Brain microvascular endothelial cell (primary cell): Measurements from ENCODE around the gene IL17REL.

Experiments used
- DNase-seq: peaks from one replicate; pipeline ENCODE4 v3.0.0-alpha.2; 2020
- H3K27ac ChIP-seq: fragments of 250-450 bp; sonication (Bioruptor Pico); 2 replicates; pipeline ENCODE4 v1.5.1; 2020; ENCODE audit warnings: mild to moderate bottlenecking, moderate library complexity
- H3K27me3 ChIP-seq: fragments of 250-450 bp; sonication (Bioruptor Pico); replicated peaks from 2 replicates; pipeline ENCODE4 v1.5.1; 2020; ENCODE audit warnings: mild to moderate bottlenecking
- H3K36me3 ChIP-seq: fragments of 250-450 bp; sonication (Bioruptor Pico); replicated peaks from 2 replicates; pipeline ENCODE4 v1.5.1; 2020; ENCODE audit warnings: mild to moderate bottlenecking
- H3K4me3 ChIP-seq: 2 replicates; pipeline ENCODE4 v1.5.1; 2011; ENCODE audit warnings: low read depth, mild to moderate bottlenecking, control low read depth, low read length, moderate library complexity
- in situ Hi-C: cut with HindIII; loops from 2 replicates; pipeline ENCODE4 v1.10.0; 2017; ENCODE audit warnings: low sequenced_read_pairs, low pct_ligation_motif_present
- TF ChIP-seq, protein P1 (sequence below): IDR thresholded peaks from 2 replicates; pipeline ENCODE4 v1.5.1; 2011; ENCODE audit warnings: low read depth, mild to moderate bottlenecking, moderate library complexity, low read length, control low read depth, inconsistent platforms; ENCODE audit errors: missing control alignments

Gene IL17REL

GRCh38 chr22:49954991-49955580 lies 57.5 kb downstream of the IL17REL start:
- Histone ChIP-seq H3K27ac (no peak overlapping the region), H3K4me3 (no peak overlapping the region), H3K36me3 (no peaks in the 10 kb centered on the region), H3K27me3 (no peaks in the 10 kb centered on the region)
- in situ Hi-C loops = no loop called here
- DNase-seq = no peak
- TF ChIP-seq, protein P1, sequence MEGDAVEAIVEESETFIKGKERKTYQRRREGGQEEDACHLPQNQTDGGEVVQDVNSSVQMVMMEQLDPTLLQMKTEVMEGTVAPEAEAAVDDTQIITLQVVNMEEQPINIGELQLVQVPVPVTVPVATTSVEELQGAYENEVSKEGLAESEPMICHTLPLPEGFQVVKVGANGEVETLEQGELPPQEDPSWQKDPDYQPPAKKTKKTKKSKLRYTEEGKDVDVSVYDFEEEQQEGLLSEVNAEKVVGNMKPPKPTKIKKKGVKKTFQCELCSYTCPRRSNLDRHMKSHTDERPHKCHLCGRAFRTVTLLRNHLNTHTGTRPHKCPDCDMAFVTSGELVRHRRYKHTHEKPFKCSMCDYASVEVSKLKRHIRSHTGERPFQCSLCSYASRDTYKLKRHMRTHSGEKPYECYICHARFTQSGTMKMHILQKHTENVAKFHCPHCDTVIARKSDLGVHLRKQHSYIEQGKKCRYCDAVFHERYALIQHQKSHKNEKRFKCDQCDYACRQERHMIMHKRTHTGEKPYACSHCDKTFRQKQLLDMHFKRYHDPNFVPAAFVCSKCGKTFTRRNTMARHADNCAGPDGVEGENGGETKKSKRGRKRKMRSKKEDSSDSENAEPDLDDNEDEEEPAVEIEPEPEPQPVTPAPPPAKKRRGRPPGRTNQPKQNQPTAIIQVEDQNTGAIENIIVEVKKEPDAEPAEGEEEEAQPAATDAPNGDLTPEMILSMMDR = no peak

DNA sequence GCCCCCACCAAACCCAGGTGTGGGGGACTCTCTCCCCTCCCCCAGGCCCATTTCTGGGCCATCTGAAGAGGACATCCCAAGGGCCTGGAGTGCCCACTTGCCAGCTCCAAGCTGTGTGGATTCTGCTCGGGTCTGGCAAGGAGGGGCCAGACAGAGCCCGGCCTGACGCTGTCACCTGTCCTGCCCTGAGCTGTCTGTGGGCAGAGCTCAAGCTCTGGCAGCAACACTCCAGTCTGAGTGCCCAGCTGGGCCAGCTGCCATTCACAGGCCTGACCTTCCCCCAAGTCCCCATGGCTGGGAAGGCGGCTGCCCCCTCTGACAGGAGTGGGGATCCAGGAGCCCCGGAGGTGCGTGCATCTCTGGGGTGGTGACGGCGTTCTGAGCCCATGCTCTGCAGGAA lies 58.2 kb downstream of the IL17REL start:
- TF ChIP-seq, protein P1 = no peak
- Histone ChIP-seq H3K27ac (no peak overlapping the region), H3K4me3 (no peak overlapping the region), H3K36me3 (no peaks in the 10 kb centered on the region), H3K27me3 (no peaks in the 10 kb centered on the region)
- no peak for DNase-seq
- in situ Hi-C loops = no loop called here

GRCh38 chr22:49953680-49954344 lies 58.8 kb downstream of the IL17REL start:
- TF ChIP-seq, protein P1 = no peak

DNA sequence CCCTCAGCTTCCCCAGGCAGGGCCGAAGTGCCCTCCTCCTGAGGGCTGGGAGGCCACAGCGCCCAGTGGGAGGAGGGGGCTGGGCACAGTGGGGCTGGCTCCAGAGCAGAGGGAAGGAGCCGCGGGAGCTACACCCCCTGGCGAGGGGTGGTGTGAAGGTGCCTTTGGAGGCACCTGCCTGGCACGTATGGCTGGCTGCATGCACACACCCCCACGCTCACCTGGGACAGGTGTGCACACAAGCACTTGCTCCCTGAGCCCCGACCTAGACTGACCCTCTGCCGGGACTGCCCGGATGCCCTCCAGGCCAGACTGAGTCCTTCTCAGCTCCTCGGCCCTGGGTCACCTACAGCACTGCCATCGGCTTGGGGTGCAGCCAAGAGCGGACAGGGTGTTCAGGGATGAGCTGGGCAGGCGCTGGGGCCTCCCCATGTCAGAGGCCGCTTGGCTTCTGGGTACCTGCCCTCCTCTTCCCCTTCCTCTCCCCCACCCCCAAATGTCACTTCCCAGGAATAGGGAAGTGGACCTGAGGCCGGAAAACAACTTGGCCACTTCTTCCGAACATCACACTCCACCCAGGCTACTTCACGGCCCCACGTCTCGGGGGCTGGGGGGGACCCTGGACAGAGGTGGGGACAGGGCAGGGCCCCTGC lies 59.4 kb downstream of the IL17REL start:
- no peaks in the 10 kb centered on the region for H3K27me3 ChIP-seq
- no peak for DNase-seq
- H3K4me3 ChIP-seq = no peak overlapping the region
- in situ Hi-C loops = no loop called here
- TF ChIP-seq, protein P1 = no peak
- H3K27ac ChIP-seq = no peak overlapping the region
- H3K36me3 ChIP-seq = no peaks in the 10 kb centered on the region

More at GRCh38 chr22:49953680-49954344, 58.8 kb downstream of the IL17REL start:
- Histone ChIP-seq H3K36me3 (no peaks in the 10 kb centered on the region), H3K27me3 (no peaks in the 10 kb centered on the region), H3K4me3 (no peak overlapping the region), H3K27ac (no peak overlapping the region)
- DNase-seq = no peak
- in situ Hi-C loops = no loop called here

GRCh38 chr22:49951986-49952896 lies 60.3 kb downstream of the IL17REL start:
- Histone ChIP-seq H3K4me3 (no peak overlapping the region), H3K36me3 (no peaks in the 10 kb centered on the region), H3K27me3 (no peaks in the 10 kb centered on the region), H3K27ac (peak overlapping the region; percentile 60)
- TF ChIP-seq, protein P1 = no peak
- in situ Hi-C loops = no loop called here
- DNase-seq = peak; percentile 75
